Measurements from ENCODE around the gene HEXD.

DNA sequence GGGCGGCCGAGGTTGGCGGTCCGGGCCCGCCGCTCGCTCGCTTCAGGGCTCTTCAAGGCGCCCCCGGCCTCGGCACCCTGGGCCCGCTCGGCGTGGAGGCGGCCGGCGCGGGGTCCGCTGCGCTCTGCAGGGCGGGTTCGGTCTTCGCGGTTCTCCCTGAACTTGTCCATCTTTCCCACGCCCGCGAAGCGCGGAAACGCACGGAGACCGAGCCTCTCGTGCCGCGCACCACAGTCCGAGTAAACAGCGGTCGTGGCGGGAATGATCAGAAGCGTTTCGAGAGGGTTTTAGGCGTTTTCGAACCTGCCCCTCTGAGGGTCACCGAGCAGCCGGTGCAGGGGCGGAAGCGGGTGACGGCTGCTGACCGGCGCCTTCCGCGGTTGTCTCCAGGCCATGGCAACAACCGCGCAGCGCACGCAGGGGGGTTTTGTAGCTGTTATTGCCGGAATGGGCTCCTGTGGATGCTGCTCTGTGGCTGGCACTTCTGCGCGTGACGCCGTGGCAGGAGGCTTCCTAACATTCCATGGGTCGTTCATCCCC, 40.8 kb downstream of the HEXD start:
- TF ChIP-seq, protein P1, sequence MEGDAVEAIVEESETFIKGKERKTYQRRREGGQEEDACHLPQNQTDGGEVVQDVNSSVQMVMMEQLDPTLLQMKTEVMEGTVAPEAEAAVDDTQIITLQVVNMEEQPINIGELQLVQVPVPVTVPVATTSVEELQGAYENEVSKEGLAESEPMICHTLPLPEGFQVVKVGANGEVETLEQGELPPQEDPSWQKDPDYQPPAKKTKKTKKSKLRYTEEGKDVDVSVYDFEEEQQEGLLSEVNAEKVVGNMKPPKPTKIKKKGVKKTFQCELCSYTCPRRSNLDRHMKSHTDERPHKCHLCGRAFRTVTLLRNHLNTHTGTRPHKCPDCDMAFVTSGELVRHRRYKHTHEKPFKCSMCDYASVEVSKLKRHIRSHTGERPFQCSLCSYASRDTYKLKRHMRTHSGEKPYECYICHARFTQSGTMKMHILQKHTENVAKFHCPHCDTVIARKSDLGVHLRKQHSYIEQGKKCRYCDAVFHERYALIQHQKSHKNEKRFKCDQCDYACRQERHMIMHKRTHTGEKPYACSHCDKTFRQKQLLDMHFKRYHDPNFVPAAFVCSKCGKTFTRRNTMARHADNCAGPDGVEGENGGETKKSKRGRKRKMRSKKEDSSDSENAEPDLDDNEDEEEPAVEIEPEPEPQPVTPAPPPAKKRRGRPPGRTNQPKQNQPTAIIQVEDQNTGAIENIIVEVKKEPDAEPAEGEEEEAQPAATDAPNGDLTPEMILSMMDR (IDR thresholded peaks at IDR 0.05) = no peak
- no peak for TF ChIP-seq POLR2A (IDR thresholded peaks at IDR 0.05)
